Stimulated activated effector memory CD8-positive, alpha-beta T cell treated with anti-CD3 and anti-CD28 coated beads, Interleukin-12 subunit alpha, Interleukin-12 subunit beta, amount 100 ng/mL, for 72 hours (primary cell): ENCODE results near the gene F7.

ENCODE experiments used
- ATAC-seq: fragments of 150-1000 bp; cut with Tn5 transposase; 2 replicates; pipeline ENCODE4 v1.10.0; 2021
- DNase-seq, 2 donors: peaks; one replicate each; pipeline ENCODE4 v3.0.0; 2021 to 2022; ENCODE audit warnings: low spot score in 2 of 2
- H3K27ac Mint-ChIP-seq: one replicate; pipeline ENCODE4 v1.8.0; 2022; ENCODE audit warnings: mild to moderate bottlenecking, mixed read lengths
- H3K36me3 Mint-ChIP-seq: one replicate; pipeline ENCODE4 v1.8.0; 2022; ENCODE audit warnings: mild to moderate bottlenecking, mixed read lengths
- H3K4me1 Mint-ChIP-seq: one replicate; pipeline ENCODE4 v1.8.0; 2022; ENCODE audit warnings: mixed read lengths
- H3K4me3 Mint-ChIP-seq: one replicate; pipeline ENCODE4 v1.8.0; 2022; ENCODE audit warnings: mild to moderate bottlenecking, mixed read lengths
- H3K9me3 Mint-ChIP-seq: one replicate; pipeline ENCODE4 v1.8.0; 2022; ENCODE audit warnings: mixed read lengths

Gene F7

GRCh38 chr13:113114511-113115362 is 9.1 kb downstream of the F7 start:
- no peaks in the 10 kb centered on the region for H3K4me1 Mint-ChIP-seq
- DNase-seq (no peak), ATAC-seq (no peak)
- peaks cover 2% of the 10 kb centered on the region for H3K36me3 Mint-ChIP-seq
- H3K9me3 Mint-ChIP-seq = no peaks in the 10 kb centered on the region
- no peak overlapping the region for H3K27ac Mint-ChIP-seq
- no peak overlapping the region for H3K4me3 Mint-ChIP-seq

- no peaks in the 10 kb centered on the region for H3K9me3 Mint-ChIP-seq
- ATAC-seq = no peak
- no peak overlapping the region for H3K4me3 Mint-ChIP-seq
- DNase-seq = no peak
- H3K4me1 Mint-ChIP-seq = no peaks in the 10 kb centered on the region
- H3K36me3 Mint-ChIP-seq = no peaks in the 10 kb centered on the region
- H3K27ac Mint-ChIP-seq = no peak overlapping the region
Observed at GRCh38 chr13:113115363-113116205, 10.0 kb downstream of the F7 start.

DNA sequence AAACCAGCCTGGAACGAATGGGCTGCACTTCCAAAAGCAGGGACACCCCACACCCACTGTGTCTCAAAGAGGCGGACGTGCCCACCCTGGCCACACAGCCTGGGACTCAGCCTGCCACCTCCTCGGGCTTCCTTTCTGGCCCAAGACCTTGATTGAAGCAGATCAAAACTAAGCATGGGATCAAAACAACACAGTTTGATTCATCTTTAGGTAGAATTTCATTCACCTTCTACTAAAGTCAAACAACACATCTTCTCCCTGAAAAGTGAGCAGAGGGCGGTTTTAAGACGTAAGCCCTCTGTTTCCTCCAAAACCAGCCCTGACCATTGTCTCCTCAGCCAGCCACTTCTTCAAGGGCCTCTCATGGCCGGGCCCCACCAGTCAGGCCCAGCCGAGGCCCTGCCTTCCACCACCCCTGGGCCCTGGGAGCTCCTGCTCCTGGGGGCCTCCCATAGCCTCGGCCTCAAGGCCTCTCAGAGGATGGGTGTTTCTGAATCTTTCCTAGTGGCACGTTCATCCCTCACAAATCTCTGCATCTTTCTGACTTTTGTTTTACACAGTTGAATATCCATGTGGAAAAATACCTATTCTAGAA is 10.7 kb downstream of the F7 start:
- no peak for ATAC-seq
- H3K4me3 Mint-ChIP-seq = no peak overlapping the region
- H3K27ac Mint-ChIP-seq = no peak overlapping the region
- H3K36me3 Mint-ChIP-seq = no peaks in the 10 kb centered on the region
- no peaks in the 10 kb centered on the region for H3K9me3 Mint-ChIP-seq
- no peaks in the 10 kb centered on the region for H3K4me1 Mint-ChIP-seq
- DNase-seq = no peak

GRCh38 chr13:113116871-113117271 is 11.3 kb downstream of the F7 start:
- Mint-ChIP-seq H3K27ac (no peak overlapping the region), H3K36me3 (no peaks in the 10 kb centered on the region), H3K4me3 (no peak overlapping the region), H3K4me1 (no peaks in the 10 kb centered on the region), H3K9me3 (no peaks in the 10 kb centered on the region)
- no peak for DNase-seq
- ATAC-seq = no peak

- no peaks in the 10 kb centered on the region for H3K9me3 Mint-ChIP-seq
- no peak overlapping the region for H3K27ac Mint-ChIP-seq
- H3K4me1 Mint-ChIP-seq = no peaks in the 10 kb centered on the region
- H3K36me3 Mint-ChIP-seq = no peaks in the 10 kb centered on the region
- no peak overlapping the region for H3K4me3 Mint-ChIP-seq
- no peak for ATAC-seq
- DNase-seq = no peak
Observed at GRCh38 chr13:113117335-113117872, 11.8 kb downstream of the F7 start.

GRCh38 chr13:113117911-113118260 is 12.3 kb downstream of the F7 start:
- Mint-ChIP-seq H3K4me3 (no peak overlapping the region), H3K36me3 (no peaks in the 10 kb centered on the region), H3K9me3 (no peaks in the 10 kb centered on the region), H3K4me1 (peaks cover 3% of the 10 kb centered on the region), H3K27ac (no peak overlapping the region)
- no peak for ATAC-seq
- DNase-seq = no peak

- H3K4me3 Mint-ChIP-seq = no peak overlapping the region
- H3K36me3 Mint-ChIP-seq = no peaks in the 10 kb centered on the region
- no peak overlapping the region for H3K27ac Mint-ChIP-seq
- H3K4me1 Mint-ChIP-seq = peaks cover 6% of the 10 kb centered on the region
- ATAC-seq (no peak), DNase-seq (no peak)
- no peaks in the 10 kb centered on the region for H3K9me3 Mint-ChIP-seq
Observed at GRCh38 chr13:113118261-113119021, 12.8 kb downstream of the F7 start.

DNA sequence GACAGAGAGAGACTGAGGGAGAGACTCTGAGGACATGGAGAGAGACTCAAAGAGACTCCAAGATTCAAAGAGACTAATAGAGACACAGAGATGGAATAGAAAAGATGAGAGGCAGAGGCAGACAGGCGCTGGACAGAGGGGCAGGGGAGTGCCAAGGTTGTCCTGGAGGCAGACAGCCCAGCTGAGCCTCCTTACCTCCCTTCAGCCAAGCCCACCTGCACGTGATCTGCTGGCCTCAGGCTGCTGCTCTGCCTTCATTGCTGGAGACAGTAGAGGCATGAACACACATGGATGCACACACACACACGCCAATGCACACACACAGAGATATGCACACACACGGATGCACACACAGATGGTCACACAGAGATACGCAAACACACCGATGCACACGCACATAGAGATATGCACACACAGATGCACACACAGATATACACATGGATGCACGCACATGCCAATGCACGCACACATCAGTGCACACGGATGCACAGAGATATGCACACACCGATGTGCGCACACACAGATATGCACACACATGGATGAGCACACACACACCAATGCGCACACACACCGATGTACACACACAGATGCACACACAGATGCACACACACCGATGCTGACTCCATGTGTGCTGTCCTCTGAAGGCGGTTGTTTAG is 13.7 kb downstream of the F7 start:
- Mint-ChIP-seq H3K4me1 (peaks cover 6% of the 10 kb centered on the region), H3K9me3 (no peaks in the 10 kb centered on the region), H3K4me3 (no peak overlapping the region), H3K27ac (no peak overlapping the region), H3K36me3 (no peaks in the 10 kb centered on the region)
- DNase-seq (no peak), ATAC-seq (no peak)

DNA sequence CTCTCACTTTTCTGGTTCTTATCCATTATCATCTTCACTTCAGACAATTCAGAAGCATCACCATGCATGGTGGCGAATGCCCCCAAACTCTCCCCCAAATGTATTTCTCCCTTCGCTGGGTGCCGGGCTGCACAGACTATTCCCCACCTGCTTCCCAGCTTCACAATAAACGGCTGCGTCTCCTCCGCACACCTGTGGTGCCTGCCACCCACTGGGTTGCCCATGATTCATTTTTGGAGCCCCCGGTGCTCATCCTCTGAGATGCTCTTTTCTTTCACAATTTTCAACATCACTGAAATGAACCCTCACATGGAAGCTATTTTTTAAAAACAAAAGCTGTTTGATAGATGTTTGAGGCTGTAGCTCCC is 14.2 kb downstream of the F7 start:
- DNase-seq (no peak), ATAC-seq (no peak)
- Mint-ChIP-seq H3K36me3 (no peaks in the 10 kb centered on the region), H3K9me3 (no peaks in the 10 kb centered on the region), H3K4me3 (no peak overlapping the region), H3K4me1 (peaks cover 6% of the 10 kb centered on the region), H3K27ac (no peak overlapping the region)

DNA sequence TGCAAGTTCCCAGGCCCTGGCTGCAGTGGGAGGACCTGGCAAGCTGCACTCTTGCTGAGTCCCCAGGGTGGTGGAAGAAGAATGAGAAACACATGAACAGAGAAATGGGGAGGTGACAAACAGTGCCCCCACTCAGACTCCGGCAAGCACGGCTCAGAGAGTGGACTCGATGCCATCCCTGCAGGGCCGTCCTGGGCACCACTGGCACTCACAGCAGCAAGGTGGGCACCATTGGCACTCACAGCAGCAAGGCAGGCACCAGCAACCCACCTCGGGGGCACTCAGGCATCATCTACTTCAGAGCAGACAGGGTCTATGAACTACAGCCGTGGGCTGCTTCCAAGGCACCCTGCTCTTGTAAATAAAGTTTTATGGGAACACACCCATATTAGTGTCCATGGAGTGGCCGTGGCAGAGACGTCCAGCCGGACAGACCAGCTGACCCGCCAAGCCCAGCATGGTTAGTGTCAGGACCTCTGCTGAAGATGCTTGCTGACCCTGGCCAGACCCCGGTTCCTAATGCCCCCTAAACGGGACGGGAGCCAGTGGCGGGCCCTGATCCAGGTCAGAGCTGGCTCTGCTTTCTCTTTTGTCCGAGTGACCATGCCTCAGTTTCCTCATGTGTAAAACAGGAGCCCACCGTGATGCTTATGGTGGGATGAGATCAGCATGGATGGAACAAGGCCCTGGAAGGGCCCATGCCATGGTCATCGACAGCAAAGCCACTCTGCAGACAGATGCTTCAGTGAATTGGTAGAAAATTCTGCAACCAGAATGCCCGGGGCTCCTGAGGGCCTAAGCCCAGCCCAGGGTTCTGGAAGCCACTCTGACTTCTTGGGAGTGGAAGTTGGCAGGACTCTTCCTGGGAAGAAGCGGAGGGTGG is 14.9 kb downstream of the F7 start:
- no peak for DNase-seq
- no peak for ATAC-seq
- H3K4me1 Mint-ChIP-seq = peaks cover 6% of the 10 kb centered on the region
- no peak overlapping the region for H3K4me3 Mint-ChIP-seq
- no peak overlapping the region for H3K27ac Mint-ChIP-seq
- no peaks in the 10 kb centered on the region for H3K36me3 Mint-ChIP-seq
- H3K9me3 Mint-ChIP-seq = no peaks in the 10 kb centered on the region

DNA sequence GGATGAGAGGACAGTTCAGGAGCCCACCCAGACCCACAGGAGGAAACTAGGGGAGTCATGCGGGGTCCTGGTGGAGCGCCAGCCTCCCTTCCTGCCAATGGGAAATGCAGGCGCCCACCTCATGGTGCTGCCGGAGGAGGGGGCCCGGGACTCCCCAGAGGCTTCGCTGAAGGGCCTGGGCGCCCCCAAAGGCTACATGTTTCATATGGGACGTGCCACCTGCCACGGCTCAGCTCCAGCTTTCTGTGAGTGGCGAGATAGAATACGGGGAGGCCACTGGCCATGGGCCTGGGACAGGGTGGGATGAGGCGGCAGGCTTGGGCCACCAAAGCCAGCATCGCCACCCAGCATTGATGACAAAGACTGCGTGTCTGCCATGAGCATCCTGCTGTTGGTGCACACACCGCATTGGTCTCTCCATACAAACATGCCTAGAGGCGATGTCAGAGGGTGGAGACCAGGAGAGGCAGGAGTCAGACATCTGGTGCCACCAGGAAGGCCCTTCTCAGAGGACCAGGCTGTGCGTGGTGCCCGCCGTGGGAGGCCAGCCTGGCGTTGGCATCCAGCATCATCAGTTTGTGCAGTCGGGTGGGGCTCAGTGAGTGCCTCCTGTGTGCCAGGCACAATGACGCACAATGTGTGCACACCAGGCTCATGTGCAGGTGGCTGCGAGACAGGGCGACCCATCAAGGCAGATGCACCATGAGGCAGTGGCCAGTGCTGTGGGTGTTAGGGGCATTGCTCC is 15.8 kb downstream of the F7 start:
- Mint-ChIP-seq H3K4me3 (no peak overlapping the region), H3K9me3 (no peaks in the 10 kb centered on the region), H3K27ac (no peak overlapping the region), H3K4me1 (peaks cover 9% of the 10 kb centered on the region), H3K36me3 (no peaks in the 10 kb centered on the region)
- DNase-seq (no peak), ATAC-seq (no peak)

DNA sequence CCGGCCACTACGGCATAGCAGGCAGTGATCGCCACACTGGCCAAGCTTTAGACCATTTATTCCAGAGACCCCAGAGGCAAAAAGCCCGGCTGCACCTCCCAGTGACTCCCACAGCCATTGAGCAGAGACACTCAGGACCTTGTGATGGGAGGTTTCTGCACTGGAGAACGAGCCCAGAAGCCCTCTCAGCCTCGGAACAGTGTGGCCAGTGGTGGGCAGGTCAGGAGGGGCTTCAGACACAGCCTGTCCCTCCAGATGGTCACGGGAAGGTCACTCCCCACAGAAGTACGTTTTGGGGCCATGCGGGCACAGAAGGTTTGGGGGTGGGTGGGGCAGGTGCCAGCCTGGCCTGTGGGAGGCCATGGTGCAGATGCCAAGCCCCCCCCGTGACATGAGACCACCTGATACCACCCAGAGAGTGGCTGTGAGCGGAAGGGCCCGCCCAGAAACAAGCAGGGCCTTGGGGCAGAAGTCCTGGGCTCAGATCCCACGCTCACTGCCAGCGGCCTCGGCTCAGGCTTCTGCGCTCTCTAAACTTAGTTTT is 16.4 kb downstream of the F7 start:
- Mint-ChIP-seq H3K4me1 (peaks cover 12% of the 10 kb centered on the region), H3K36me3 (no peaks in the 10 kb centered on the region), H3K27ac (no peak overlapping the region), H3K9me3 (no peaks in the 10 kb centered on the region), H3K4me3 (no peak overlapping the region)
- DNase-seq (no peak), ATAC-seq (no peak)

GRCh38 chr13:113122550-113123225 is 17.1 kb downstream of the F7 start, which contains the start of gene F10:
TSS of gene F10 (plus strand) at chr13:113122799. CDS start at chr13:113122856, 57 bp downstream.
- H3K36me3 Mint-ChIP-seq = no peaks in the 10 kb centered on the region
- peaks cover 12% of the 10 kb centered on the region for H3K4me1 Mint-ChIP-seq
- H3K4me3 Mint-ChIP-seq = no peak within 1 kb of the TSS
- no peak within 1 kb of the TSS for H3K27ac Mint-ChIP-seq
- no peak for ATAC-seq
- H3K9me3 Mint-ChIP-seq = no peaks in the 10 kb centered on the region
- no peak for DNase-seq
